Left ventricle myocardium inferior (tissue), 1 donor: ENCODE measurements around the gene OTULINL. TPM values are rescaled to one million over a fixed set of nuclear protein-coding genes. Genes with fewer than 3 reads are reported as not detected.

ENCODE experiments used
- DNase-seq: peaks from one replicate; pipeline ENCODE4 v3.0.0-alpha.2; 2020
- H3K27ac ChIP-seq: fragments of 200-600 bp; replicated peaks from 2 replicates; pipeline ENCODE4 v1.8.0; 2021
- H3K27me3 ChIP-seq: fragments of 200-600 bp; 2 replicates; pipeline ENCODE4 v1.8.0; 2021; ENCODE audit warnings: low read depth
- H3K36me3 ChIP-seq: fragments of 200-600 bp; 2 replicates; pipeline ENCODE4 v1.8.0; 2021
- H3K4me1 ChIP-seq: fragments of 200-600 bp; 2 replicates; pipeline ENCODE4 v1.8.0; 2021
- H3K4me3 ChIP-seq: fragments of 200-600 bp; 2 replicates; pipeline ENCODE4 v1.8.0; 2021; ENCODE audit warnings: mild to moderate bottlenecking, moderate library complexity
- H3K9me3 ChIP-seq: fragments of 200-600 bp; replicated peaks from 2 replicates; pipeline ENCODE4 v1.8.0; 2021
- CTCF ChIP-seq: fragments of 200-600 bp; IDR thresholded peaks from 2 replicates; pipeline ENCODE4 v1.8.0; 2021; ENCODE audit warnings: antibody characterized with exemption, mild to moderate bottlenecking, borderline replicate concordance
- intact Hi-C: fragments of 100-400 bp; cut with micrococcal nuclease; formaldehyde crosslinking; loops from one replicate; pipeline ENCODE4 v1.11.0; 2022
- total RNA-seq: library from RNA; stranded (reverse); fragmentation: NEBNext Ultra II Directional; extraction: Animal tissue kit (Norgen Biotek cat#: 25700); gene quantifications from one replicate; pipeline ENCODE4 v1.2.1, GENCODE V29; 2021
- donor health status: DM: no; HTN: yes; CAD: no; lungs with severe emphysema.

The OTULINL gene
- total RNA-seq, 1 donor from 2014 or later: 3.8 TPM

GRCh38 chr5:14655146-14655741 lies 73.7 kb downstream of the OTULINL start:
- no peaks in the 10 kb centered on the region for H3K27me3 ChIP-seq
- no peak overlapping the region for H3K4me3 ChIP-seq
- intact Hi-C loops: no loop called here

GRCh38 chr5:14656898-14657297 lies 75.3 kb downstream of the OTULINL start:
- intact Hi-C loops: no loop called here

More at GRCh38 chr5:14655146-14655741, 73.7 kb downstream of the OTULINL start:
- no peaks in the 10 kb centered on the region for H3K9me3 ChIP-seq
- no peak for TF ChIP-seq CTCF
- no peak for DNase-seq
- no peaks in the 10 kb centered on the region for H3K36me3 ChIP-seq
- no peaks in the 10 kb centered on the region for H3K4me1 ChIP-seq
- H3K27ac ChIP-seq: no peak overlapping the region

GRCh38 chr5:14659821-14660607 lies 78.4 kb downstream of the OTULINL start:
- DNase-seq: no peak
- Histone ChIP-seq H3K36me3 (no peaks in the 10 kb centered on the region), H3K27me3 (no peaks in the 10 kb centered on the region), H3K4me3 (no peak overlapping the region), H3K27ac (no peak overlapping the region), H3K9me3 (no peaks in the 10 kb centered on the region), H3K4me1 (peaks cover 17% of the 10 kb centered on the region)
- no peak for TF ChIP-seq CTCF
- intact Hi-C loops: no loop called here

More at GRCh38 chr5:14656898-14657297, 75.3 kb downstream of the OTULINL start:
- H3K36me3 ChIP-seq: no peaks in the 10 kb centered on the region
- H3K4me3 ChIP-seq: no peak overlapping the region
- DNase-seq: no peak
- TF ChIP-seq CTCF: no peak
- no peak overlapping the region for H3K27ac ChIP-seq
- no peaks in the 10 kb centered on the region for H3K27me3 ChIP-seq
- no peaks in the 10 kb centered on the region for H3K9me3 ChIP-seq
- no peaks in the 10 kb centered on the region for H3K4me1 ChIP-seq

- H3K4me1 ChIP-seq: peaks cover 25% of the 10 kb centered on the region
- no peaks in the 10 kb centered on the region for H3K9me3 ChIP-seq
- H3K4me3 ChIP-seq: no peak overlapping the region
- H3K36me3 ChIP-seq: no peaks in the 10 kb centered on the region
- no peaks in the 10 kb centered on the region for H3K27me3 ChIP-seq
- no peak for DNase-seq
- intact Hi-C loops: no loop called here
- no peak overlapping the region for H3K27ac ChIP-seq
- no peak for TF ChIP-seq CTCF
Observed at GRCh38 chr5:14660833-14661232, 79.2 kb downstream of the OTULINL start.

Other genes with a start within 250 kb of the OTULINL start
- gene OTULIN, start 82.9 kb downstream of the OTULINL start, total RNA-seq: 22.7 TPM